HEK293 (cell line): ENCODE measurements around the gene ROBO1.

ENCODE experiments used
- CTCF ChIA-PET: fragments of 350-600 bp; formaldehyde crosslinking; extraction: SDS; loops from one replicate; lab custom pipeline; 2021; ENCODE audit warnings: antibody characterized with exemption; lab: Yijun Ruan, JAX
- POLR2A ChIA-PET: fragments of 300-600 bp; formaldehyde crosslinking; extraction: SDS; loops from one replicate; lab custom pipeline; 2020; ENCODE audit warnings: antibody characterized with exemption, inconsistent platforms; lab: Yijun Ruan, JAX
- H3K27ac ChIP-seq: fragments of 200-500 bp; sonication (Bioruptor generic); 2 replicates; pipeline ENCODE4 v1.5.1; 2014; ENCODE audit warnings: low read depth, low read length, control low read depth, inconsistent platforms; ENCODE audit errors: extremely low read depth
- H3K36me3 ChIP-seq, 2 experiments: fragments of 200-500 bp in 1 of 2; sonication (Bioruptor generic) in 1 of 2; 1 replicate in 1 of 2; 2 replicates in 1 of 2; pipeline ENCODE4 v1.5.1; 2014 to 2017; ENCODE audit warnings: inconsistent platforms in 2 of 2, low read length in 2 of 2; ENCODE audit not compliant: control insufficient read depth in 2 of 2, insufficient read depth in 1 of 2
- H3K4me1 ChIP-seq: fragments of 200-500 bp; sonication (Bioruptor generic); 2 replicates; pipeline ENCODE4 v1.5.1; 2014; ENCODE audit warnings: mild to moderate bottlenecking, low read length, inconsistent platforms; ENCODE audit not compliant: control insufficient read depth, insufficient read depth
- H3K4me3 ChIP-seq: 2 replicates; pipeline ENCODE4 v1.5.1; 2011; ENCODE audit warnings: low read depth, mild to moderate bottlenecking, control low read depth, low read length, moderate library complexity
- H3K9me3 ChIP-seq: fragments of 200-500 bp; sonication (Bioruptor generic); 2 replicates; pipeline ENCODE4 v1.5.1; 2014; ENCODE audit warnings: low read depth, low read length, inconsistent platforms; ENCODE audit not compliant: control insufficient read depth, insufficient read depth
- KLF7 ChIP-seq: fragments of 450-650 bp; formaldehyde crosslinking; IDR thresholded peaks from 2 replicates; pipeline ENCODE4 v1.5.1; 2016; ENCODE audit warnings: missing biosample characterization, missing genetic modification characterization, borderline replicate concordance
- PRDM6 ChIP-seq: fragments of 450-650 bp; formaldehyde crosslinking; IDR thresholded peaks from 2 replicates; pipeline ENCODE4 v1.5.1; 2017; ENCODE audit warnings: missing biosample characterization, missing genetic modification characterization
- REPIN1 ChIP-seq: fragments of 450-650 bp; formaldehyde crosslinking; IDR thresholded peaks from 2 replicates; pipeline ENCODE4 v1.5.1; 2017; ENCODE audit warnings: missing biosample characterization, missing genetic modification characterization, low read depth
- ZBTB44 ChIP-seq: fragments of 450-650 bp; IDR thresholded peaks from 2 replicates; pipeline ENCODE4 v1.5.1; 2018; ENCODE audit warnings: missing biosample characterization, mild to moderate bottlenecking, missing genetic modification characterization
- ZNF112 ChIP-seq: fragments of 450-650 bp; formaldehyde crosslinking; IDR thresholded peaks from 2 replicates; pipeline ENCODE4 v1.5.0; 2017; ENCODE audit warnings: missing biosample characterization, missing genetic modification characterization
- ZNF140 ChIP-seq: fragments of 450-650 bp; formaldehyde crosslinking; IDR thresholded peaks from 2 replicates; pipeline ENCODE4 v1.5.1; 2016; ENCODE audit warnings: missing biosample characterization, missing genetic modification characterization
- ZNF146 ChIP-seq: fragments of 450-650 bp; formaldehyde crosslinking; IDR thresholded peaks from 2 replicates; pipeline ENCODE4 v1.5.1; 2016; ENCODE audit warnings: missing biosample characterization, missing genetic modification characterization
- ZNF175 ChIP-seq: fragments of 450-650 bp; formaldehyde crosslinking; IDR thresholded peaks from 2 replicates; pipeline ENCODE4 v1.5.1; 2016; ENCODE audit warnings: missing biosample characterization, missing genetic modification characterization
- ZNF19 ChIP-seq: fragments of 450-650 bp; formaldehyde crosslinking; IDR thresholded peaks from 2 replicates; pipeline ENCODE4; 2016; ENCODE audit warnings: missing biosample characterization, missing genetic modification characterization, low read depth
- ZNF280D ChIP-seq: fragments of 450-650 bp; formaldehyde crosslinking; IDR thresholded peaks from 2 replicates; pipeline ENCODE4 v1.5.1; 2016; ENCODE audit warnings: missing biosample characterization, missing genetic modification characterization
- ZNF391 ChIP-seq: fragments of 450-650 bp; formaldehyde crosslinking; IDR thresholded peaks from 2 replicates; pipeline ENCODE4 v1.5.1; 2016; ENCODE audit warnings: low read depth, missing biosample characterization, missing genetic modification characterization, borderline replicate concordance
- ZNF426 ChIP-seq: fragments of 450-650 bp; formaldehyde crosslinking; IDR thresholded peaks from 2 replicates; pipeline ENCODE4 v1.5.1; 2017; ENCODE audit warnings: missing biosample characterization, missing genetic modification characterization, mild to moderate bottlenecking, inconsistent platforms, moderate library complexity
- ZNF488 ChIP-seq: fragments of 450-650 bp; formaldehyde crosslinking; IDR thresholded peaks from 2 replicates; pipeline ENCODE4 v1.5.1; 2016; ENCODE audit warnings: missing biosample characterization, missing genetic modification characterization
- ZNF513 ChIP-seq: fragments of 450-650 bp; IDR thresholded peaks from 2 replicates; pipeline ENCODE4 v1.5.1; 2018; ENCODE audit warnings: missing biosample characterization, missing genetic modification characterization
- ZNF548 ChIP-seq: fragments of 450-650 bp; formaldehyde crosslinking; IDR thresholded peaks from 2 replicates; pipeline ENCODE4 v1.5.1; 2016; ENCODE audit warnings: missing biosample characterization, missing genetic modification characterization
- ZNF585B ChIP-seq: fragments of 450-650 bp; formaldehyde crosslinking; IDR thresholded peaks from 2 replicates; pipeline ENCODE4 v1.5.1; 2016; ENCODE audit warnings: missing biosample characterization, missing genetic modification characterization
- ZSCAN4 ChIP-seq: fragments of 450-650 bp; formaldehyde crosslinking; IDR thresholded peaks from 2 replicates; pipeline ENCODE4 v1.5.1; 2017; ENCODE audit warnings: missing biosample characterization, missing genetic modification characterization

The ROBO1 gene

GRCh38 chr3:78764634-78765033, 1003.2 kb downstream of the ROBO1 start (continued):
- TF ChIP-seq ZBTB44 (tag by site-specific recombination), result no peak

GRCh38 chr3:78762121-78762520, 1005.7 kb downstream of the ROBO1 start:
- H3K27ac ChIP-seq, result no peak overlapping the region
- TF ChIP-seq PRDM6 (tag by site-specific recombination) (peak; percentile 8; the same call in 1 of the 2 replicates), ZNF140 (tag by site-specific recombination) (no peak), ZNF280D (no peak), ZNF175 (tag by site-specific recombination) (no peak)
- TF ChIP-seq, all 188 proteins: peak for 1
- POLR2A ChIA-PET, result no interaction called here
- CTCF ChIA-PET, result interaction anchor here (0.6 to 0.7 kb wide), 2 partner anchors 102 to 675 kb away, joined by 3 read pairs; no protein-coding TSS in a partner anchor
- Histone ChIP-seq H3K4me3 (no peak overlapping the region), H3K9me3 (no peaks in the 10 kb centered on the region), H3K4me1 (peaks cover 3% of the 10 kb centered on the region), H3K36me3 (no peaks in the 10 kb centered on the region)

- TF ChIP-seq ZNF548 (tag by site-specific recombination), result no peak
- TF ChIP-seq KLF7 (tag by site-specific recombination), result no peak
- no peak for TF ChIP-seq ZNF19
- TF ChIP-seq ZNF426, result no peak
- no peak for TF ChIP-seq ZSCAN4 (tag by site-specific recombination)
- no peak for TF ChIP-seq ZNF585B (tag by site-specific recombination)
- TF ChIP-seq ZNF112 (tag by site-specific recombination), result no peak
- TF ChIP-seq REPIN1 (tag by site-specific recombination), result no peak
- TF ChIP-seq ZNF146, result no peak
- TF ChIP-seq ZNF488, result no peak
- TF ChIP-seq ZNF391 (tag by site-specific recombination), result no peak
- no peak for TF ChIP-seq ZBTB44 (tag by site-specific recombination)
- TF ChIP-seq ZNF513 (tag by site-specific recombination), result no peak
- CTCF ChIA-PET, result interaction anchor here (0.7 kb wide), 1 partner anchor 101 kb away, joined by 3 read pairs; no protein-coding TSS in a partner anchor
Observed at GRCh38 chr3:78761126-78761525, 1006.7 kb downstream of the ROBO1 start.

More at GRCh38 chr3:78761126-78761525, 1006.7 kb downstream of the ROBO1 start:
- H3K36me3 ChIP-seq, result no peaks in the 10 kb centered on the region
- no peak overlapping the region for H3K27ac ChIP-seq
- H3K4me3 ChIP-seq, result no peak overlapping the region
- POLR2A ChIA-PET, result no interaction called here
- H3K9me3 ChIP-seq, result no peaks in the 10 kb centered on the region
- peaks cover 3% of the 10 kb centered on the region for H3K4me1 ChIP-seq
